GM18505 (cell line): ENCODE measurements around the gene RNF32.
"Not testable (repeated sequence)": the region's sequence is repeated elsewhere in the genome, so short reads cannot be mapped to it uniquely, and the experiment has no call there.

ENCODE experiments used
- ATAC-seq: cut with Tn5 transposase; IDR thresholded peaks from one replicate; pipeline ENCODE4 v1.9.1; 2021; ENCODE audit not compliant: unreplicated experiment
- POLR2A ChIP-seq: IDR thresholded peaks from 4 replicates; pipeline ENCODE4 v1.6.1; 2011; ENCODE audit warnings: borderline replicate concordance; ENCODE audit not compliant: insufficient read depth, insufficient read length; ENCODE audit errors: extremely low read depth

The RNF32 gene

GRCh38 chr7:156607332-156608172 lies 33.0 kb upstream of the RNF32 start:
- no peak for ATAC-seq
- no peak for TF ChIP-seq POLR2A

DNA sequence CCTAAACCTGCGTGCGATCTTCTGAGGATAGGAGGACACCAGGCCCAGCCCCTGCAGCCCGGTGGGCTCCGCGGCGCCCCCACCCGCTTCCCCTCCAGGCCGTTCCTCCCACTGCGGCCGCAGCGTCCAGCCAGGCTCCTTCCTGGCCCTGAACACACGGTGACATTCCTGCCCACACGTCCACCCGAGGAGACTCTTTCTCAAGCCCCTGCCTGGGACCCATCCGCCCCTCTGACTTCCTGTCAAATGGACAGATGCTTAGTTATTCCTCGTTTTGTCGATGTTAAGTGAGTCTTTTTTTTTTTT lies 32.4 kb upstream of the RNF32 start:
- no peak for ATAC-seq
- no peak for TF ChIP-seq POLR2A

GRCh38 chr7:156609010-156609877 lies 31.3 kb upstream of the RNF32 start:
- ATAC-seq: no peak
- no peak for TF ChIP-seq POLR2A

- TF ChIP-seq POLR2A: no peak
- no peak for ATAC-seq
These were observed 30.4 kb upstream of the RNF32 start for GRCh38 chr7:156610130-156610529.

DNA sequence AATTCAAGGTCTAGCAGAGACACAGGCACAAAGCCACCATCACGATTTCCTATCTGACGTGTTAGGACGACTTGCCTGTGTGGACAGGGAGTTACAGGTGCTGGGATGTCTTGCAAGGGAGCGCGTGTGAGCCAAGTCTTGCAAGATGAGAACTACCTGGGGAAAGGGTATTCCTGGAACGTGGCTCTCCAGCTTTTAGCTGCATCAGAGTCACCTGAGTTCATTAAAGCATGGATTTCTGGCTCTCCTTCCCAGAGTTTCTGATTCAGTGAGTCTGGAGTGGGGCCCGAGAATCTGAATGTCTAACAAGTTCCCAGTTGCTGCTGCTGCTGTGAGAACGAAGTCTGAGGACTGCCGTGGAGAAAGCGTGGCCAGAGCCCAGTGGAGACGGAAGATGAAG lies 30.0 kb upstream of the RNF32 start:
- ATAC-seq: no peak
- TF ChIP-seq POLR2A: no peak

DNA sequence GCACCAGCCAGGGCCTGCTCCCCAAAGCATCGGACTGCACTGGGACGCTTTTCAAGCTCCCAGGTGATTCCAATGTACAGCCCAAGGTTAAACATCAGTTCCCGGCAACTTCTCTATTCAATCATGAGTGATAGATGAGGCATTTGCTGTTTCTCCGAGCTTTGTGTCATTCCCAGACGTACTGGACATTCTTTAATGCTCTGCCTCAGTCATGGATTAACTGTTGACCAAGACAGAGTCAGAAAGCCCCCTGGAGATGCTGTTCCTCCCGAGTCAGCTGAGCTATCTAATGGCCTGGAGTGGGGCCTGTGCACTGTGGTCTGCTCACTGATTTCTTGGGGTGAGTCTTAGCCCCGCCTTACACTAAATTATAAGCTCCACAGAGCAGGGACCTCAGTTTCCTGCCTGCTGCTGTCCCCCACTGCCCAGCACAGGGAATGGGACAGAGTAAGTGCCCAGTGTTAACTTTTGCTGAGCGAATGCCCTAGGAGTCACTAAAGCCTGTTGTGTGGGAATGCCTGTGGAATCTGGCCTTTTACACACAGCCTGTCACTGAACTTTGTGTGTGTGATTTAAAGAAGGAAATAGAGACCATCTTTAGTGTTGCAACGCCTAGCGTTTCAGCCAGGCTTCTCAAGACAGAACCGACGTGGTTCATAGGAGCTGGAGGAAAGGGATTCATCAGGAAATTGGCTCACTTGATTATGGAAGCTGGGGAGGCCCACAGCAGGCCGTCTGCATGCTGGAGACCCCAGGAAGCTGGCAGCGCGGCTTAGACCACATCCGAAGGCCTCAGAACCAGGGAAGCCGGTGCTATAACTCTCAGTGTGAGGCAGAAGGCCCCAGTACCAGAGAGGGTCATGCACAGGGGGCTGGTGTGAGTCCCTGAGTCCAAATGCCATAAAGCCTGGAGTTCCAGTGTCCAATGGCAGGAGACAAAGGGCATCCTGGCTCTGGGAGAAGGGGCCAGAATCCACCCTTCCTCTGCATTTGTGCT lies 29.3 kb upstream of the RNF32 start:
- no peak for TF ChIP-seq POLR2A
- no peak for ATAC-seq

DNA sequence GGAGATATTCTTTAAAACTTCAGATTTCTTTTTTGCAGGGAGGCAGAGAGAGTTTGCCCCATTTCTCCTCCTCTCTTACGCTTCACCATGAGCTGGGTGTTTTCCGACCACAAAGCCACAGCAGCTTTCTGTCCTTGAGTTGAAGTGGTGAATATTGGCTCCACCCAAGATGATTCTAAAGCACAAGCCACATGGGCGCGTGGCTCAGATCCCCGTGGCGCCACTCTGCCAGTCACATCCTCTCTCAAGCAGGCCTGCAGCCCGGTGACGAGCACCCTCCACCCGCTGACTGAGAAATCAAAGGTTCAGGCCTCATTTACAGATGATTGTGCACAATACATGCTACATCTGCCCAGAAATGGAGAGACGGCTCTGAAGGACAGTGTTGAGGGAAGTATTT lies 27.6 kb upstream of the RNF32 start:
- no peak for TF ChIP-seq POLR2A
- ATAC-seq: no peak

- ATAC-seq: no peak
These were observed 25.9 kb upstream of the RNF32 start for GRCh38 chr7:156614434-156615264.

DNA sequence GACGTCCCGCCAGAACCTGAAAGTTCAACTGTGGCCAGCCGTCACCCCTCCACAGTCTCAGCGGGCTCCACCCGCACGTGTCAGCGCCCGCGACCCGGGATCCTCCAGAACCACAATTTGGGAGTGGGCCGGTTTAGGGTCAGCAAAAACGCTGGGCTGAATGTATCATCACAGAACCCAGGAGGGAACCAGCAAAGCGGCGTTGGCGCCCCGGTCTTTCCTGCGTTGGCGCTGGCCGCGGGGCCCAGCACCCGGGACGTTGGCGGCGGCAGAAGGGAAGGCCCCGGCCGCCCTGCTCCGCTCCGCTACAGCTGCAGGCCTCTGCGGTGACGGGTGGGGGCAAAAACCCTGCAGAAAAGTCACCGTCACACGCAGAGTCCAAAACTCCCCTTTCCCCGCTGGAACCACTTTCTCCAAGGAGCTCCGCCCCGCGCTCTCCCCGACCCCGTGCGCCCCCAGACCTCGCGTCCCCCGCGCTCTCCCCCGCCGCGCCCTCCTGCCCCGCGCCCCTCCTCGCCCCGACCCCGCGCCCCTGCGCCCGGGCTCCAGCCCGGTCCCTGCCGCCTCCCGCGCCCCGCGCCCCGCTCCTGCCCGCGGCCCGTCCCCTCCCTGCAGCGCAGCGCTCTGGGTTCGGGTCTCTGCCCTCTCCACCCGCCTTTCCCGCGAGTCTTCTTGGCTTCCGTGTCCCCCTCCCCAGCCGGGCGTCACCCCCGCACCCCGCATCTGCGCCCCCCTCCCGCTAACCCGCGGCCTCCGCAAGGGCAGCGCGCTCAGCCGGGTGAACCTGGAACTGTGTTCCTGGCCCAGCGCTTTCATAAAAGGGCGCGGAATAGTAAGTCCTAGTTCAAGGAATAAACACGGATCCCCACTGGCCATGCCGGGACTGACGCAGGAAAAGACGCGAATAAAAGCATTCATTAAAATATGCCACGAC lies 24.0 kb upstream of the RNF32 start:
- no peak for TF ChIP-seq POLR2A
- no peak for ATAC-seq

More at GRCh38 chr7:156614434-156615264, 25.9 kb upstream of the RNF32 start:
- TF ChIP-seq POLR2A: no peak

GRCh38 chr7:156617215-156617614 lies 23.4 kb upstream of the RNF32 start:
- TF ChIP-seq POLR2A: no peak
- ATAC-seq: no peak

DNA sequence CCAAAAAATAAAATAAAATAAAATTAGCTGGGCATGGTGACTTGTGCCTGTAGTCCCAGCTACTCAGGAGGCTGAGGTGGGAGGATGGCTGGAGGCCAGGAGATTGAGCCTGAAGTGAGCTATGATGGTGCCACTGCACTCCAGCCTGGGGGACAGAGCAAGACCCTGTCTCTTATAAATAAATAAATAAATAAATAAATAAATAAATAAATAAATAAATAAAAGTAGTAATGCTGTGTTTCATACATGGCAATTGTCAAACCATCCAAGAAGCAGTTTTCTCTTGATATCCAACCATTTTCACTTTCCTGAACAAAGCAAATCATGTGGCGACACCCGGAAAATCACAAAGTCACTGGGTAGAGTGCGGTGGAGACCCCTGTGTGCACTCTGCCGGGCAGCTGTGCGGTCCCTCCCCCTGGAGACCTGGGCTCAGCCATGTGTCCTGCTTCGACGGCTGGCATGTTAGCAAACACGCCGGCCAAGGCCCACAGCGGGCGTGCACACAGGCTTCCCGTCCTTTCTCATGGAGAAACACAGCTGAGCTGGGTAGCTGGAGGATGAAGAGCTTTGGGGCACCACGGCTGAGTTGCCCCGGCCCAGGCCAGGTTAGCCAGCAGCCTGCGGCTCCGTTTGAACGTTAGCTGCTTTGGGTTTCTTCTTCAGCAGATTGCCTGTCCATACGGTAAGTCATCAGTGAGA lies 22.3 kb upstream of the RNF32 start:
- TF ChIP-seq POLR2A: no peak
- ATAC-seq: no peak

DNA sequence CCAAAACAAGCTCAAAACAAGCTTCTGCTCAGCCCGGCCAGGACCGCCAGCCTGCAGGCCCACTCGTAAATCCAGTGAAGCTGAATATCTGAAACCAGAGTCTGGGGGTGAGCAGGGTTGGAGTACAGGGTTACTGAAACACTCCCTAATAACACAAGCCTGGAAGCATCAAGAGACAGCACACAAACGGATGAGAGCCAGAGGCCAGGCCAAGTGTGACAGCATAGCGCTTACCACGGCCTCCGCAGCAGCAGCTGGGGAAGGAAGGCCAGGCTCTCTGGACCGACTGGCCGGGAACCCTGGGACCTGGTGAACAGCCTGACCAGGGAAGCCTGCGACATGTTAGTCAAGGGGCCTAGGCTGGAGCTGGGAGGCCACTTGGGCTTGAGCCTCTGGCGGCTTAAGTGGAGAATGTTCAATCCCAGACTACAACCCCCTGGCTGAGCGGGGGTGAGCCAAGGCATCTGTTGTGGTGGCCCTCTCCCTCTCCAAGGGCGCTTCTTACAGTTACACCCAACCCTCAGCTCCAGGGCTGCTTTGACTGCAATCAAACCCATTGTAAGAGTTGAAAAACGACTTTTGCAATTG lies 21.7 kb upstream of the RNF32 start:
- no peak for TF ChIP-seq POLR2A
- no peak for ATAC-seq

- not testable (repeated sequence) for ATAC-seq
These were observed 20.9 kb upstream of the RNF32 start for GRCh38 chr7:156619488-156620290.
